ENCODE data around the gene ARHGDIB.

DNA sequence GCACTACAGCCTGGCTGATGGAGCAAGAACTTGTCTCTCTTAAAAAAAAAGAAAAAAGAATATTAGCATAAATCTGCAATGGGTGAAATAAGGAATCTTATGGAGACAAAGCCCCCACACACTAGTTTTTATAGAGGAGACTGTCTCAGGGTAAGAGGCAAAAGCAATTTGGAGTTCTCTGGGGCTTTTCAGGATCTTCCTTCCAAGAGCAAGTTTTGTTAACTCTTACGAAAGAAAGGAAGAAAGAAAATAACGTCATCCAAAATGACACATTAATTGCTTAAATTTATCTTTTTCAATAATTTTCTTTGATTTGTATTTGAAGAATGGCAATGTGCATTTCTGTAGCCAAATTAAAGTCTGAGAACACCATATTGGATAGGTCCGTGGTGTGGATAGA is 15.3 kb upstream of the ARHGDIB start:
- TF ChIP-seq EZH2 (IDR thresholded peaks at IDR 0.05; ENCODE audit: insufficient read depth, low read length) (no peak), CTCF (IDR thresholded peaks at IDR 0.05; ENCODE audit: insufficient read depth, low read depth, low read length) (no peak)

Measured in astrocyte (in vitro differentiated cells and primary cell).